ENCODE results near the gene FAM174A.

Gene FAM174A

GRCh38 chr5:100574716-100575115, 39.5 kb downstream of the FAM174A start:
- DNase-seq (ENCODE audit: low read depth), result no peak
- TF ChIP-seq CTCF (IDR thresholded peaks at IDR 0.05; ENCODE audit: control insufficient read depth, extremely low read depth, insufficient read depth), result no peak
- H3K4me3 ChIP-seq (ENCODE audit: low read depth, low read length), result no peak overlapping the region

- H3K4me3 ChIP-seq (ENCODE audit: low read depth, low read length), result no peak overlapping the region
- no peak for TF ChIP-seq CTCF (IDR thresholded peaks at IDR 0.05; ENCODE audit: control insufficient read depth, extremely low read depth, insufficient read depth)
- DNase-seq (ENCODE audit: low read depth), result no peak
These were observed 40.6 kb downstream of the FAM174A start for GRCh38 chr5:100575815-100576214.

GRCh38 chr5:100576217-100576751, 41.1 kb downstream of the FAM174A start:
- no peak for TF ChIP-seq CTCF (IDR thresholded peaks at IDR 0.05; ENCODE audit: control insufficient read depth, extremely low read depth, insufficient read depth)
- no peak for DNase-seq (ENCODE audit: low read depth)
- no peak overlapping the region for H3K4me3 ChIP-seq (ENCODE audit: low read depth, low read length)

- H3K4me3 ChIP-seq (ENCODE audit: low read depth, low read length), result no peak overlapping the region
- DNase-seq (ENCODE audit: low read depth), result no peak
- no peak for TF ChIP-seq CTCF (IDR thresholded peaks at IDR 0.05; ENCODE audit: control insufficient read depth, extremely low read depth, insufficient read depth)
These were observed 42.3 kb downstream of the FAM174A start for GRCh38 chr5:100577506-100577905.

- H3K4me3 ChIP-seq (ENCODE audit: low read depth, low read length), result no peak overlapping the region
- TF ChIP-seq CTCF (IDR thresholded peaks at IDR 0.05; ENCODE audit: control insufficient read depth, extremely low read depth, insufficient read depth), result no peak
- no peak for DNase-seq (ENCODE audit: low read depth)
These were observed 48.9 kb downstream of the FAM174A start for GRCh38 chr5:100584069-100584468.

GRCh38 chr5:100584889-100585288, 49.7 kb downstream of the FAM174A start:
- no peak for TF ChIP-seq CTCF (IDR thresholded peaks at IDR 0.05; ENCODE audit: control insufficient read depth, extremely low read depth, insufficient read depth)
- no peak overlapping the region for H3K4me3 ChIP-seq (ENCODE audit: low read depth, low read length)
- DNase-seq (ENCODE audit: low read depth), result no peak

GRCh38 chr5:100590867-100591266, 55.7 kb downstream of the FAM174A start:
- no peak for DNase-seq (ENCODE audit: low read depth)
- TF ChIP-seq CTCF (IDR thresholded peaks at IDR 0.05; ENCODE audit: control insufficient read depth, extremely low read depth, insufficient read depth), result no peak
- no peak overlapping the region for H3K4me3 ChIP-seq (ENCODE audit: low read depth, low read length)
